Activated CD4-positive, CD25-positive, alpha-beta regulatory T cell treated with anti-CD3 and anti-CD28 coated beads, Interleukin-2, amount 50 U/mL, for 72 hours (primary cell): Measurements from ENCODE around the gene TMEM94.
"Not testable (repeated sequence)": the region's sequence is repeated elsewhere in the genome, so short reads cannot be mapped to it uniquely, and the experiment has no call there.

Experiments
- DNase-seq: peaks from one replicate; pipeline ENCODE4 v3.0.0; 2021

Gene TMEM94

GRCh38 chr17:75445896-75446295 lies 10.5 kb upstream of the TMEM94 start:
- DNase-seq: not testable (repeated sequence)

- no peak for DNase-seq
Observed at GRCh38 chr17:75447951-75448856, 8.2 kb upstream of the TMEM94 start.

GRCh38 chr17:75450270-75450669 lies 6.2 kb upstream of the TMEM94 start:
- no peak for DNase-seq

GRCh38 chr17:75454193-75454592 lies 2.2 kb upstream of the TMEM94 start:
- no peak for DNase-seq

- not testable (repeated sequence) for DNase-seq
Observed at GRCh38 chr17:75454672-75455071, 1.8 kb upstream of the TMEM94 start.

- no peak for DNase-seq
Observed at GRCh38 chr17:75456039-75456416, 407 bp upstream of the TMEM94 start.

GRCh38 chr17:75457047-75457654 lies 716 bp downstream of the TMEM94 start:
- DNase-seq: peak; percentile 37

GRCh38 chr17:75459246-75459589 lies 2.8 kb downstream of the TMEM94 start:
- DNase-seq: no peak

- no peak for DNase-seq
Observed at GRCh38 chr17:75459590-75460267, 3.3 kb downstream of the TMEM94 start.

- no peak for DNase-seq
Observed at GRCh38 chr17:75460295-75460694, 3.9 kb downstream of the TMEM94 start.

GRCh38 chr17:75463603-75464002 lies 7.2 kb downstream of the TMEM94 start:
- no peak for DNase-seq

- DNase-seq: no peak
Observed at GRCh38 chr17:75465039-75465438, 8.6 kb downstream of the TMEM94 start.

- no peak for DNase-seq
Observed at GRCh38 chr17:75468291-75468754, 11.9 kb downstream of the TMEM94 start.

GRCh38 chr17:75468779-75469373 lies 12.4 kb downstream of the TMEM94 start:
- no peak for DNase-seq

GRCh38 chr17:75471207-75471606 lies 14.8 kb downstream of the TMEM94 start:
- DNase-seq: no peak

- DNase-seq: no peak
Observed at GRCh38 chr17:75472119-75472518, 15.7 kb downstream of the TMEM94 start.

GRCh38 chr17:75473246-75473645 lies 16.8 kb downstream of the TMEM94 start:
- DNase-seq: no peak

- no peak for DNase-seq
Observed at GRCh38 chr17:75474736-75475135, 18.3 kb downstream of the TMEM94 start.

- DNase-seq: no peak
Observed at GRCh38 chr17:75475144-75475835, 18.9 kb downstream of the TMEM94 start.

- DNase-seq: no peak
Observed at GRCh38 chr17:75475851-75476250, 19.4 kb downstream of the TMEM94 start.

- no peak for DNase-seq
Observed at GRCh38 chr17:75476271-75476671, 19.8 kb downstream of the TMEM94 start.

- no peak for DNase-seq
Observed at GRCh38 chr17:75476752-75477489, 20.5 kb downstream of the TMEM94 start.
